HTERT RPE-1 (cell line): ENCODE measurements around the gene NEUROG2.
"Not testable (repeated sequence)": the region's sequence is repeated elsewhere in the genome, so short reads cannot be mapped to it uniquely, and the experiment has no call there.

Experiments
- in situ Hi-C: fragments of 300-500 bp; cut with MboI; formaldehyde crosslinking; loops from 4 replicates; pipeline ENCODE4 v1.14.3; 2020; ENCODE audit warnings: low sequenced_read_pairs

Gene NEUROG2

GRCh38 chr4:112516066-112516470, at the start of gene NEUROG2:
Gene NEUROG2 (minus strand): TSS chr4:112516180. CDS start chr4:112515475, 705 bp downstream.
- in situ Hi-C loops = no loop called here

- in situ Hi-C loops = no loop called here
Measured at GRCh38 chr4:112564706-112565270, 48.8 kb upstream of the NEUROG2 start.

GRCh38 chr4:112563431-112564200, 47.6 kb upstream of the NEUROG2 start:
- in situ Hi-C loops = no loop called here

GRCh38 chr4:112562254-112562879, 46.4 kb upstream of the NEUROG2 start:
- in situ Hi-C loops = no loop called here

- in situ Hi-C loops = no loop called here
Measured at GRCh38 chr4:112560084-112560483, 44.1 kb upstream of the NEUROG2 start.

- in situ Hi-C loops = no loop called here
Measured at GRCh38 chr4:112559053-112559452, 43.1 kb upstream of the NEUROG2 start.

GRCh38 chr4:112557676-112558411, 41.9 kb upstream of the NEUROG2 start:
- in situ Hi-C loops = no loop called here

- in situ Hi-C loops = not testable (repeated sequence)
Measured at GRCh38 chr4:112554271-112554670, 38.3 kb upstream of the NEUROG2 start.

- in situ Hi-C loops = no loop called here
Measured at GRCh38 chr4:112552668-112553067, 36.7 kb upstream of the NEUROG2 start.

GRCh38 chr4:112550728-112551127, 34.7 kb upstream of the NEUROG2 start:
- in situ Hi-C loops = no loop called here

- in situ Hi-C loops = no loop called here
Measured at GRCh38 chr4:112546476-112546875, 30.5 kb upstream of the NEUROG2 start.

- in situ Hi-C loops = no loop called here
Measured at GRCh38 chr4:112545346-112545745, 29.4 kb upstream of the NEUROG2 start.

GRCh38 chr4:112540695-112541094, 24.7 kb upstream of the NEUROG2 start:
- in situ Hi-C loops = no loop called here

- in situ Hi-C loops = no loop called here
Measured at GRCh38 chr4:112536123-112536522, 20.1 kb upstream of the NEUROG2 start.

GRCh38 chr4:112532267-112532666, 16.3 kb upstream of the NEUROG2 start:
- in situ Hi-C loops = no loop called here

GRCh38 chr4:112531146-112531545, 15.2 kb upstream of the NEUROG2 start:
- in situ Hi-C loops = no loop called here

- in situ Hi-C loops = no loop called here
Measured at GRCh38 chr4:112526061-112526460, 10.1 kb upstream of the NEUROG2 start.

GRCh38 chr4:112523764-112524505, 8.0 kb upstream of the NEUROG2 start:
- in situ Hi-C loops = no loop called here

GRCh38 chr4:112523008-112523721, 7.2 kb upstream of the NEUROG2 start:
- in situ Hi-C loops = no loop called here

- in situ Hi-C loops = not testable (repeated sequence)
Measured at GRCh38 chr4:112522431-112522830, 6.5 kb upstream of the NEUROG2 start.
